OCI-LY3 (cell line): ENCODE results near the gene NDUFB2.

Experiments used
- EZH2phosphoT487 ChIP-seq: fragments of 200-600 bp; shearing (Covaris generic); IDR thresholded peaks from 2 replicates; pipeline ENCODE4 v1.6.1; 2018; ENCODE audit warnings: antibody characterized with exemption, mixed run types, low read depth
- TF ChIP-seq, protein P1 (sequence below): fragments of 200-600, 300-600 bp; sonication (generic); IDR thresholded peaks from 2 replicates; pipeline ENCODE4 v1.5.1; 2014; ENCODE audit warnings: antibody characterized with exemption, low read length, low read depth

DNA sequence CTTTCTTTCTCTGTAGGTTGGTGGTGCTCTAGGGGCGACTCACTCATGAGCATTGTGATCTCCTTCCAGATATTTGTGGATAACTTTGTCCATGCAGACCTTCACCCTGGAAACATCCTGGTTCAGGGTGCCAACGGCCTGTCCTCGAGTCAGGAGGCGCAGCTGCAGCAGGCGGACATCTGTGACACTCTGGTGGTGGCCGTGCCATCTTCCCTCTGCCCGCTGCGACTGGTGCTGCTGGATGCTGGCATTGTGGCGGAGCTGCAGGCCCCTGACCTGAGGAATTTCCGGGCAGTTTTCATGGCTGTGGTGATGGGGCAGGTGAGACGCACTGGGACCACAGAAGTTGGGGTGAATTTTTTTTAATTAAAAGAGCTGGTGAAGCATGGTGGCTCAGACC lies 9.6 kb upstream of the NDUFB2 start:
- TF ChIP-seq, protein P1, sequence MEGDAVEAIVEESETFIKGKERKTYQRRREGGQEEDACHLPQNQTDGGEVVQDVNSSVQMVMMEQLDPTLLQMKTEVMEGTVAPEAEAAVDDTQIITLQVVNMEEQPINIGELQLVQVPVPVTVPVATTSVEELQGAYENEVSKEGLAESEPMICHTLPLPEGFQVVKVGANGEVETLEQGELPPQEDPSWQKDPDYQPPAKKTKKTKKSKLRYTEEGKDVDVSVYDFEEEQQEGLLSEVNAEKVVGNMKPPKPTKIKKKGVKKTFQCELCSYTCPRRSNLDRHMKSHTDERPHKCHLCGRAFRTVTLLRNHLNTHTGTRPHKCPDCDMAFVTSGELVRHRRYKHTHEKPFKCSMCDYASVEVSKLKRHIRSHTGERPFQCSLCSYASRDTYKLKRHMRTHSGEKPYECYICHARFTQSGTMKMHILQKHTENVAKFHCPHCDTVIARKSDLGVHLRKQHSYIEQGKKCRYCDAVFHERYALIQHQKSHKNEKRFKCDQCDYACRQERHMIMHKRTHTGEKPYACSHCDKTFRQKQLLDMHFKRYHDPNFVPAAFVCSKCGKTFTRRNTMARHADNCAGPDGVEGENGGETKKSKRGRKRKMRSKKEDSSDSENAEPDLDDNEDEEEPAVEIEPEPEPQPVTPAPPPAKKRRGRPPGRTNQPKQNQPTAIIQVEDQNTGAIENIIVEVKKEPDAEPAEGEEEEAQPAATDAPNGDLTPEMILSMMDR = no peak
- no peak for TF ChIP-seq EZH2phosphoT487
